Left lung (tissue), 10 donors: ENCODE results near the gene ZGRF1. TPM values are rescaled to one million over a fixed set of nuclear protein-coding genes. Genes with fewer than 3 reads are reported as not detected.

ENCODE experiments used
- ATAC-seq: fragments of 200-7000 bp; cut with Tn5 transposase; one replicate; pipeline ENCODE4 v1.9.1; 2020; ENCODE audit warnings: moderate library complexity
- DNase-seq, 4 donors: peaks; one replicate each; pipeline ENCODE4 v3.0.0-alpha.2; 2013 to 2020
- H3K27ac ChIP-seq, 2 donors: fragments of 200-600 bp; sonication (generic) in 1 of 2; one replicate each; pipeline versions ENCODE4 v1.5.0 to v1.8.0; 2020 to 2021
- H3K27me3 ChIP-seq, 2 donors: fragments of 200-600 bp; sonication (generic) in 1 of 2; one replicate each; pipeline versions ENCODE4 v1.5.0 to v1.8.0; 2020 to 2021
- H3K36me3 ChIP-seq, 2 donors: fragments of 200-600 bp; sonication (generic) in 1 of 2; one replicate each; pipeline versions ENCODE4 v1.5.0 to v1.8.0; 2020 to 2021
- H3K4me1 ChIP-seq, 2 donors: fragments of 200-600 bp; one replicate each; pipeline ENCODE4 v1.8.0; 2021
- H3K4me3 ChIP-seq, 2 donors: fragments of 200-600 bp; sonication (generic) in 1 of 2; one replicate each; pipeline versions ENCODE4 v1.5.0 to v1.8.0; 2020 to 2021; ENCODE audit warnings: mild to moderate bottlenecking in 1 of 2
- H3K9me3 ChIP-seq, 2 donors: fragments of 200-600 bp; sonication (generic) in 1 of 2; one replicate each; pipeline versions ENCODE4 v1.5.0 to v1.8.0; 2020 to 2021
- CTCF ChIP-seq, 2 donors: fragments of 200-600 bp; sonication (generic) in 1 of 2; IDR thresholded peaks; one replicate each; pipeline versions ENCODE4 v1.5.0 to v1.8.0; 2021; ENCODE audit warnings: antibody characterized with exemption in 2 of 2
- intact Hi-C, 2 donors: fragments of 100-400 bp; cut with DNase I; formaldehyde crosslinking; loops; one replicate each; pipeline versions ENCODE4 v1.11.2 to v1.14.2; 2022
- polyA plus RNA-seq, 6 donors: library from polyadenylated mRNA; unstranded; fragments of 120-200 nt; gene quantifications; one replicate each; pipeline ENCODE4 v1.2.1, GENCODE V29; 2013; ENCODE audit not compliant: insufficient read length in 6 of 6
- total RNA-seq, 2 donors: library from RNA; stranded (reverse); fragmentation: NEBNext Ultra II Directional; extraction: Animal tissue kit (Norgen Biotek cat#: 25700); gene quantifications; one replicate each; pipeline ENCODE4 v1.2.1, GENCODE V29; 2021
- donor health status: DM: no; HTN: yes; CAD: no.
- donor health status: DM: no; HTN: no; CAD: no.

The ZGRF1 gene
- total and polyA plus RNA-seq, 8 donors, result 5.9 to 31.8 (median 18.6) TPM

- H3K27me3 ChIP-seq, result no peaks in the 10 kb centered on the region
- intact Hi-C loops, result loop anchor here in 1 of 2 donors (10.0 kb wide), 1 partner anchor 280 kb away; no protein-coding TSS in a partner anchor
- peaks cover 0 to 21% of the 10 kb centered on the region in 2 donors for H3K36me3 ChIP-seq
- DNase-seq (peak in 2 of 4 donors; percentile 25 to 60), ATAC-seq (peak; percentile 87)
- H3K4me1 ChIP-seq, result no peaks in the 10 kb centered on the region
- TF ChIP-seq CTCF (IDR thresholded peaks at IDR 0.05), result peak; percentile 38 to 66
- no peaks in the 10 kb centered on the region for H3K9me3 ChIP-seq
- H3K4me3 ChIP-seq, result no peak overlapping the region
- H3K27ac ChIP-seq, result no peak overlapping the region
Observed at GRCh38 chr4:112604589-112604988, 32.1 kb downstream of the ZGRF1 start.

DNA sequence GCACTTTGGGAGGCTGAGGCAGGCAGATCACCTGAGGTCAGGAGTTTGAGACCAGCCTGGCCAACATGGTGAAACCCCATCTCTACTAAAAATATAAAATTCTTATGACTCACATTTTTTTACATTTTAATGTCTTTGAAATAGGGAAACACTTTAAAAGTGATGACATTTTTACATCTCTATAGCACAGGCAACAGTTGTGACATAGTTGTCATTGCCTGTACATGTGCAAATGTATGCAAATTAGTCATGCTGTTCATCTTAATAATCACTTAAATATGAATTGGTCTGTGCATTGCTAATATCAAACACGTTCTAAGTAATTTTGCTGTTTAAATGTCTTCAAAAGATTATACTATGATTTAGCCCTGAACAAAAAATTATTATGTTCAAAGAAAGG, 41.7 kb downstream of the ZGRF1 start:
- no peak overlapping the region for H3K27ac ChIP-seq
- intact Hi-C loops, result no loop called here
- H3K27me3 ChIP-seq, result no peaks in the 10 kb centered on the region
- DNase-seq, result no peak
- peaks cover 0 to 4% of the 10 kb centered on the region in 2 donors for H3K9me3 ChIP-seq
- H3K4me3 ChIP-seq, result no peak overlapping the region
- H3K36me3 ChIP-seq, result no peaks in the 10 kb centered on the region
- H3K4me1 ChIP-seq, result no peaks in the 10 kb centered on the region
- TF ChIP-seq CTCF (IDR thresholded peaks at IDR 0.05), result no peak
- no peak for ATAC-seq

DNA sequence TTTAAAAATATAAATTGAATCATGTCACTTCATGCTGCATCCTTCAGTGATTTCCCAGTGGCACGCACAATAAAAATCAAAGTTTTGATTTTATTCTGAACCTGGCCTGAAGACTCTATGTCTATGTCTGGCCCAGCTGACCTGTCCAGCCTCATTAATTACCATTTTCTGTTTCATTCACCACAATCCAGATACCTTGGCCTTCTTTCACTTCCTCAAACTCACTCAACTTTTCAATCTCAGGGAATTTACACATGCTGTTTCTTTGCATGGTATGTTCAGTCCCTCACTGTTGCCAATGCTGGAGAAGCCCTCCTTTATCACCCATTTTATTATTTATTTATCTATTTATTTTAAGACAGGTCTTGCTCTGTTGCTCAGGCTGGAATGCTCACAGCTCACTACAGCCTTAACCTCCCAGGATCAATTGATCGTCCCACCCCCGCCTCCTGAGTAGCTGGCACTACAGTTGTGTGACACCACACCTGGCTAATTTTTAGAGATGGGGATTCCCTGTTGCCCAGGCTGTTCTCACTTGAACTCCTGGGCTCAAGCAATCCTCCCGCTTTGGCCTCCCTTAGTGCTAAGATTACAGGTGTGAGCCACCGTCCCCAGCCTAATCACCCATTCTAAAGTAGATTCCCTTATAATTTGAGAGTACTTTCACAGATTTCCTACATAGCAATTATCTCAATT, 43.1 kb downstream of the ZGRF1 start:
- intact Hi-C loops, result no loop called here
- no peak for TF ChIP-seq CTCF (IDR thresholded peaks at IDR 0.05)
- no peaks in the 10 kb centered on the region for H3K27me3 ChIP-seq
- H3K36me3 ChIP-seq, result no peaks in the 10 kb centered on the region
- DNase-seq (no peak), ATAC-seq (no peak)
- H3K9me3 ChIP-seq, result peaks cover 0 to 4% of the 10 kb centered on the region in 2 donors
- H3K27ac ChIP-seq, result no peak overlapping the region
- H3K4me3 ChIP-seq, result no peak overlapping the region
- no peaks in the 10 kb centered on the region for H3K4me1 ChIP-seq

DNA sequence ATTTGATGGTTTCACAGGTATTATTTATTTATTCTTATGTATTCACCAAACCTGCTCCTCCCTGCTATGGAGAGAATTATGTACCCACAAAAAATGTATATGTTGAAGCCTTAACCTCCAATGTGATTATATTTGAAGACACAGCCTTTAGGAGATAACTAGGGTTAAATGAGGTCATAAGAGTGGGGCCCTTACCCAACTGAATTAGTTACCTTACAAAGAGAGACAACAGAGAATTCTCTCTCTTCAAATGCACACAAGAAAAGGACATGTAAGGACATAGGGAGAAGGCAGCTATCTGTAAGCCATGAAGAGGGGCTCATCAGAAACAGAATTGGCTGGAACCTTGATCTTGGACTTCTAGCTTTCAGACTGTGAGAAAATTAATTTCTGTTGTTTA, 44.0 kb downstream of the ZGRF1 start:
- DNase-seq (no peak), ATAC-seq (no peak)
- H3K27ac ChIP-seq, result no peak overlapping the region
- no peaks in the 10 kb centered on the region for H3K4me1 ChIP-seq
- H3K9me3 ChIP-seq, result peaks cover 0 to 4% of the 10 kb centered on the region in 2 donors
- no peak for TF ChIP-seq CTCF (IDR thresholded peaks at IDR 0.05)
- intact Hi-C loops, result no loop called here
- no peaks in the 10 kb centered on the region for H3K36me3 ChIP-seq
- H3K4me3 ChIP-seq, result no peak overlapping the region
- no peaks in the 10 kb centered on the region for H3K27me3 ChIP-seq

DNA sequence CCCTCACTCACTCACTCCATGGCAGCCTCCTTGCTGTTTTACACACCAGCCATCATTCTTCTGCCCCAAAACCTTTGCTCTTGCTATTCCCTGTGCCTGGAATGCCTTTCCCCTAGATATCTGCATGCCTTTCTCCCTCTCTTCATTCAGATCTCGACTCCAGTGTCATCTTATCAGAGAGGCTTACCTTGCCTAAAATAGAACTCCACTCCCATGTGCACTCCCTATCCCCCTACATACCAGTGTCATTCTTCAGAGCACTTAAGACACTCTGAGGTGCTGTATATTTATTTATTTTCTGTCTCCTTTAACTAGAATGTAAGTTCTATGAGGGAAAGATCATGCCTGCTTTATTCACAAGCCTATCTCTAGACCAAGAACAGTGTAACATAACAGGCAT, 45.1 kb downstream of the ZGRF1 start:
- TF ChIP-seq CTCF (IDR thresholded peaks at IDR 0.05), result no peak
- Histone ChIP-seq H3K9me3 (peaks cover 0 to 4% of the 10 kb centered on the region in 2 donors), H3K27me3 (no peaks in the 10 kb centered on the region), H3K4me1 (no peaks in the 10 kb centered on the region), H3K4me3 (no peak overlapping the region), H3K36me3 (no peaks in the 10 kb centered on the region), H3K27ac (no peak overlapping the region)
- intact Hi-C loops, result no loop called here
- ATAC-seq, result no peak
- DNase-seq, result no peak
